Measurements from ENCODE around the gene CSF2.
"Not testable (repeated sequence)": the region's sequence is repeated elsewhere in the genome, so short reads cannot be mapped to it uniquely, and the experiment has no call there.

The CSF2 gene

GRCh38 chr5:132122971-132123370 lies 49.4 kb downstream of the CSF2 start:
- H3K4me1 Mint-ChIP-seq, H3K27ac Mint-ChIP-seq: not testable (repeated sequence)

DNA sequence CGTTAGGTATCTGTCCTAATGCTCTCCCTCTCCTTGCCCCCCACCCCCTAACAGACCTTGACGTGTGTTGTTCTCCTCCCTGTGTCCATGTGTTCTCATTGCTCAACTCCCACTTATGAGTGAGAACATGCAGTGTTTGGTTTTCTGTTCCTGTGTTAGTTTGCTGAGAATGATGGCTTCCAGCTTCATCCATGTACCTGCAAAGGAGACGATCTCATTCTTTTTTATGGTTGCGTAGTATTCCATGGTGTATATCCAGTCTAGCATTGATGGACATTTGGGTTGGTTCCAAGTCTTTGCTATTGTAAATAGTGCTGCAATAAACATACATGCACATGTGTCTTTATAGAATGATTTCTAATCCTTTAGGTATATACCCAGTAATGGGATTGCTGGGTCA lies 50.0 kb downstream of the CSF2 start:
- not testable (repeated sequence) for H3K9me3 Mint-ChIP-seq

More at GRCh38 chr5:132122971-132123370, 49.4 kb downstream of the CSF2 start:
- H3K4me3 Mint-ChIP-seq, H3K27me3 Mint-ChIP-seq, H3K9me3 Mint-ChIP-seq, H3K36me3 Mint-ChIP-seq: not testable (repeated sequence)

More for the DNA sequence above, 50.0 kb downstream of the CSF2 start:
- H3K4me3 Mint-ChIP-seq, H3K27ac Mint-ChIP-seq, H3K36me3 Mint-ChIP-seq, H3K4me1 Mint-ChIP-seq, H3K27me3 Mint-ChIP-seq: not testable (repeated sequence)

Data from activated naive CD4-positive, alpha-beta T cell treated with anti-CD3 and anti-CD28 coated beads, Interleukin-2, amount 50 U/mL, for 24 hours (primary cell).